ENCODE measurements around the gene S1PR4.

DNA sequence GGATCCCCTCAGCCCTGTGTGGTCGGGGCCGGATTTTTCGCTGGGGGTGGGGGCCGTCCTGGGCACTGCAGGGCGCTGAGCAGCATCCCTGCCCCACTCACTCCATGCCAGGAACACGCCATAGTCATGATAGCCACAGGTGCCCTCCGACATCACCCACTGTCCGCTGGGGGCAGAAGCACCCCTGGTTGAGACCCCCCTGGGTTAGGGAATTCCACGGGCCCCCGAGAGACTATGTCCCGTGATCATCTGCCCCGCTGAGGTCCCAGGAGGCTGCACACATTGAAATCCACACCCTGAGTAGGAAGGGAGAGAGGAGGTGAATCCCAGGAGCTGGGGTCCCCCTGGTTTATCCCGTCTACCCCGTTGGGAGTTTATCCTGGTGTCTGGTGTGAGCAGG lies 23.3 kb downstream of the S1PR4 start:
- TF ChIP-seq, protein P1, sequence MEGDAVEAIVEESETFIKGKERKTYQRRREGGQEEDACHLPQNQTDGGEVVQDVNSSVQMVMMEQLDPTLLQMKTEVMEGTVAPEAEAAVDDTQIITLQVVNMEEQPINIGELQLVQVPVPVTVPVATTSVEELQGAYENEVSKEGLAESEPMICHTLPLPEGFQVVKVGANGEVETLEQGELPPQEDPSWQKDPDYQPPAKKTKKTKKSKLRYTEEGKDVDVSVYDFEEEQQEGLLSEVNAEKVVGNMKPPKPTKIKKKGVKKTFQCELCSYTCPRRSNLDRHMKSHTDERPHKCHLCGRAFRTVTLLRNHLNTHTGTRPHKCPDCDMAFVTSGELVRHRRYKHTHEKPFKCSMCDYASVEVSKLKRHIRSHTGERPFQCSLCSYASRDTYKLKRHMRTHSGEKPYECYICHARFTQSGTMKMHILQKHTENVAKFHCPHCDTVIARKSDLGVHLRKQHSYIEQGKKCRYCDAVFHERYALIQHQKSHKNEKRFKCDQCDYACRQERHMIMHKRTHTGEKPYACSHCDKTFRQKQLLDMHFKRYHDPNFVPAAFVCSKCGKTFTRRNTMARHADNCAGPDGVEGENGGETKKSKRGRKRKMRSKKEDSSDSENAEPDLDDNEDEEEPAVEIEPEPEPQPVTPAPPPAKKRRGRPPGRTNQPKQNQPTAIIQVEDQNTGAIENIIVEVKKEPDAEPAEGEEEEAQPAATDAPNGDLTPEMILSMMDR (IDR thresholded peaks at IDR 0.05) = no peak
- no peak for TF ChIP-seq EZH2 (IDR thresholded peaks at IDR 0.05; ENCODE audit: borderline replicate concordance, insufficient read depth, low read depth, low read length, poor library complexity, severe bottlenecking)

All from B cell (primary cell).